ENCODE measurements around the gene PDHA1. TPM values are rescaled to one million over a fixed set of nuclear protein-coding genes. Genes with fewer than 3 reads are reported as not detected.

Gene PDHA1
- total and polyA plus RNA-seq, 7 donors: 374 to 866 (median 676) TPM

GRCh38 chrX:19403696-19404095 lies 60.0 kb downstream of the PDHA1 start:
- H3K4me3 ChIP-seq: no peak overlapping the region
- peaks cover 0 to 3% (median 0%) of the 10 kb centered on the region in 3 donors for H3K27me3 ChIP-seq (ENCODE audit: insufficient read depth in 3 of 3, low read length in 2 of 3)
- TF ChIP-seq CTCF (IDR thresholded peaks at IDR 0.05): no peak
- no peak overlapping the region for H3K27ac ChIP-seq
- ATAC-seq: no peak
- intact Hi-C loops (cut with DNase I): no loop called here
- H3K36me3 ChIP-seq (ENCODE audit: insufficient read depth in 1 of 2, low read depth in 1 of 2): no peaks in the 10 kb centered on the region
- H3K4me1 ChIP-seq: no peaks in the 10 kb centered on the region
- H3K9me3 ChIP-seq: no peaks in the 10 kb centered on the region
- DNase-seq: no peak

GRCh38 chrX:19410259-19410658 lies 66.5 kb downstream of the PDHA1 start:
- Histone ChIP-seq H3K9me3 (peaks cover 5% of the 10 kb centered on the region), H3K36me3 (ENCODE audit: insufficient read depth in 1 of 2, low read depth in 1 of 2) (no peaks in the 10 kb centered on the region), H3K4me1 (no peaks in the 10 kb centered on the region), H3K27ac (no peak overlapping the region), H3K4me3 (no peak overlapping the region), H3K27me3 (ENCODE audit: insufficient read depth in 3 of 3, low read length in 2 of 3) (peaks cover 0 to 8% (median 0%) of the 10 kb centered on the region in 3 donors)
- intact Hi-C loops (cut with DNase I): no loop called here
- DNase-seq (no peak), ATAC-seq (no peak)
- no peak for TF ChIP-seq CTCF (IDR thresholded peaks at IDR 0.05)
- 79 to 89% (median 89%) methylated on average over 2 of the region's 2 CpGs for WGBS, 3 donors

Other genes starting within 250 kb of the PDHA1 start
- gene ADGRG2, start 221.5 kb upstream of the PDHA1 start, total RNA-seq: under 1 TPM in 3 of 4 donors, not detected in 1; 0.21 to 0.48 (median 0.39) TPM
- gene ADGRG2, start 221.5 kb upstream of the PDHA1 start, polyA plus RNA-seq: under 1 TPM; 0.06 to 0.21 (median 0.18) TPM
- under 1 TPM in 1 of 4 donors, not detected in 3; 0.10 TPM for gene MAP3K15, start 171.6 kb downstream of the PDHA1 start, total RNA-seq
- gene MAP3K15, start 171.6 kb downstream of the PDHA1 start, polyA plus RNA-seq: under 1 TPM; 0.08 to 0.30 (median 0.09) TPM

Measured in psoas muscle (tissue), 8 donors.